ENCODE data around the gene CFAP57.

CFAP57 gene

DNA sequence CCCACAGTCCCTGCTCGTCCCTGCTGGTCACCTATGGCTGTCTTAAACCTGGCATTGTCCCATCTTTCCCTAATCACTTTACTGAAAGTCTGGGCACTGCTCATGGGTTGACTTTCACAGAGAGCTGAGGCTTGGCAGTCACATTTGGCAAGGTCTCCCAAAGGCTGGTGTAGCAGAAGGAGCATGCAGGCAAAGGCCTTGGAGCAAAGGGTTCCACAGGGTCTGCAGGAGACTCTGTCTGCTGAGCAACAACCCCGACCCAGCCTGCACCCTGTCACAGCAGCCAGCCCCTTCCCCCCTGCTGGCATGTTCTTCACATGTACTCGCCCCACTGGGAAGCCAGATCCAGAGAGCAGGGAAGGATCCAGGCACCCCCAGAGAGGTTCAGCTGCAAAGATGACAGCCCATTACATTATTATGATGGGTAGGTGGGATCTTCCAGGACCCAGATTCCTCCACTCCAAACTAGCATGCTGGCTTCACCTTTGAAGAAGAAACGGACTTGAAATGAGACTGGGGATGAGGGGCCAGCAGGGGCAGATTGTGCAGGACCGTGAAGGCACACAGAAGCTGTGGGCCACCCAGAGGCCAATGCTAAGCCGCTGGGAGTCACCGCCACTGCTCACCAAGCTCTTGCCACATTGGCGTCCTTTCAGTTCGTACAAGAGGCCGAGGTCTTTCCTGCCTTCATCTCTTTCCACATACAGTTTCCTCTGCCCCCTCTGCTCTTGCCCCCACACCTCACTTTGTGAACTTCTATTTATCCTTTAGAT, 83.5 kb downstream of the CFAP57 start:
- DNase-seq (ENCODE audit: low read depth) = no peak

DNA sequence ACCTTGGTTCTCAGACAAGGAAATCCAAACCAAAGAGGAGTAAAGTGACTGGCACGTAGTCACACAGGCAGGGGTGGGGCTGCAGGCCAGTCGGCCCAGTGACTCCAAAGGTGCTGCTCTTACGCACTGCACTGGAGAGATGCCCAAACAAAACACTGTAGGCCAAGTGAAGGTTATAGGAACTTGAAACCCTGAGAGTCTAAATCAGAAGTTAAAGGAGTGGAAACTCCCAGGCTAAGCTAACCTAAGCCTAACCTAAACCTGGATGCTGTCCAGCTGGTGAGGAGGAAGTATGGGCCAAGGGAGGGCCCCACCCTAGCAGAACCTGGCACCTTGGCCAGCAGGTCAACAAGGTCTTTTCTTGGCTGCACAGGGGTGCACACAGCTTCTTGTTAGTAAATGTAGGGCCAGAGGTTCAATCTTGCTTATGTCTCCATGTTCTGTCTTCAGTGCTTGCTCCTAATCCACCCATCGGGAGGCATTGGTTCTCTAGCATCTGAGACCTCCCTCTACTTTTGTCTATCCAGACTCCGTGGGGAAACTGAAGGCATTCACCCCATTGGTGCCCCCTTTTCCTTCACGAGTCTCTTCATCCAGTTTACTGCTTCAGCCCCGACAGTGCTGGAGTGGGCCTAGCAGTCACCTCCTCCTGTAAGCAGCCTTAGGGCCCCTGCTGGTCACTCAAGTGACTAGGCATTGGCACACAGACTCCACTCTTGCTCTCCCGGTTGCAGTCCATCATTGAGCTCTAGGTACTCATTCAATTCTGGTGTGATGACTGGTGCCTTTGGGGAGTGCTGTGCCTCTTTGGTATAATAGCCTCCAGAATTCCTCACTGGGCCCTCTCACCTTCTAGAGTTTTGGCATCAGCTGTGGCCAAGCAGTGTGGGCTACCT, 84.8 kb downstream of the CFAP57 start:
- no peak for DNase-seq (ENCODE audit: low read depth)

DNA sequence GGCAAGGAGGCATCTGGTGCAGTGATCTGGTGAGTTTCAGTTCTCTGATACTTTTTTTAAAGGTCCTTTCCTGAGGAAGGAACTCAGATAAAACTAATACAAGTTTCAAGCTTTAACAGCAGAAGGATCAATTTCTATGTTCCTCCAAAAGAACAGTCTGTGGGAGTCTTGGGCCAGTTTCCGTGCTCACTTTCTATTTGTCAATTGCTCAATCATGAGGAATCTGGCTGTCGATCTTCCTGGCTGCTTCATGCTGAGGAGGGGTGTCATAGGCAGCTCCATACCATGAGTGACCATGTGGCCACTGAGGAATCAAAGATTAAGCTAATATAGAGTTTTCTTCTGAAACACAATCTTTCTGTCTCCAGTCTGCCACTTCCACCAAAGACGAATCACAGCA, 86.2 kb downstream of the CFAP57 start:
- DNase-seq (ENCODE audit: low read depth) = no peak

DNA sequence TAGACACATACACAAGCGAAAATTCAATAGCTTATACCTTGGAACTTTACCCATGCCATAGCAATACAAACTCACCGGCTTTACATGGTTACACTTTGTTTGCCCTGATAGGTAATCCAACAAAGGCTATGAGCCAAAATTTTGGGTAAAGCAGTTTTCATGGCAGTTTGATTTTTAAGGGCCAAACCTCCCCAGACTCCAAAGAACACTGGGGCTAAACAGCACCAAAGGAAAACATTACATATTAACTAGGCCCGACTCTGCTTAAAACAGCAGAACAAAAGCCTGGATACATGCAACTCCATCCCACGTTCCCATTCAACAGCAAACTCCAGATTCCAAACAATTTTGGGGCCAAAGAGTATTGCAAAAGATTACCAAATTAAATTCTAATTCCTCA, 93.3 kb downstream of the CFAP57 start:
- no peak for DNase-seq (ENCODE audit: low read depth)

DNA sequence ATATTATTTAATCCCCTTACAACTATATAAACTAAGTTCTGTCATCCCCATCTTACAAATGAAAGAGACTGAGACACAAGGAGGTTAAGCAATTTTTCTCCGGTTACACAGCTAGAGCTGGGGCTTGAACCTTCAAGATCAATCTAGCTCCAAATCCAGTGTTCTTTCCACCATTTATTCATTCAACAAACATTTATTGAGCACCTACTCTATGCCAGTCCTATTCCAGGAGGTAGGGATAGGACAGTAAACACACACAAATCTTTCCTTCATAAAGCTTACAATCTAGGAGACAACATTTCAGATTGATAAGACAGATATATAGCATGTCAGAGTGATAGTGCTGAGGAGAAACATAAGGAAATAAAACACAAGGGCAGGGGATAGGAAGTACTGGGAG, 94.8 kb downstream of the CFAP57 start:
- DNase-seq (ENCODE audit: low read depth) = no peak

DNA sequence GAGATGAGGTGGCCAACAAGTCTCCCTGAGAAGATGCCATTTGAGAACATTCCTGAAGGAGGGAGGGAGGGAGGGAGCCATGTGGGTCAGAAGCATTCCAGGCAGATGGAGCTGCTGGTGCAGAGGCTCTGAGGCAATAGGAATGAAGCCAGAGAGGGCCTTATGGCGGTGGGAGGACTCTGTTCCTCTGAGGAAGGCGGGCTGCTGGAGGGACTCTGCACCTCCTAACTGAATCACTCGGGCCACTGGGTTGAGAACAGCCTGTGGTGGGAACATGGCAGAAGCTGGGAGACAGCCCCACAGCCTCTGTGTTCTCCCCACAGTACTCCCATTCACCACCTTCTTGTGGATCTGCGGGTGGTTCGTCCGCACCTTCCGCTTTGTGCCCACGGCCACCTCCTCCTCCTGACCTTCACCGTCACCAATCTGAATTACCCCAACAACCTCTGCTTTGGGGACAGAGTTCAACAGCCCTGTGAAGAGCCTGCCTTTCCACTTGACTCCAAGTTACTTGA, 95.2 kb downstream of the CFAP57 start:
- DNase-seq (ENCODE audit: low read depth) = no peak

DNA sequence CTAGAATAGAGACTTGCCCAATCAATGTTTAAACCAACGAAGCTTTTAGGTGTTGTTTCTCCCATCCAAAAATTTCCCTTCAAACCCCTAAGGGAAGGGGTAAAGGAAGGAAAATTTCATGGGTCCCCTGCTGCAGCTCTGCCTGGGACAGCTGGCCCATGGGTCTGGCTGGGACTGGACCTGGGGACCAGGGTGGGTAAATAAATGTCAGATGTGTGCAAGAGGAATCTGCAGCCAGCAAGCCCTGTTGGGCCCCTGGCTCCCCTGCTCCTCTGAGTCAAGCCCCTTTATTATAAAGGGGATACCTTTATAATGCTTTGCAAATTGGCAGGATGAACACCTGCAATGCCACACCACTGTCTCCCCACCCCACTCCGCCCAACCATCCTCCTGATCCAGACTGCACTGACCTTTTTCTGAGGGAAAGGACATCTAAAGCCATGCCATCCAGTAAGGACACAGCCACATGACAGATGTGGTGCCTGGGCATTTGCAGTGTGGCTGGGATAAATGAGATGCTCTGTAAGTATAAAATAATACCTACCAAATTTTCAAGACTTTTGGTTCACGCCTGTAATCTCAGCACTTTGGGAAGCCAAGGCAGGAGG, 95.8 kb downstream of the CFAP57 start:
- DNase-seq (ENCODE audit: low read depth) = no peak

DNA sequence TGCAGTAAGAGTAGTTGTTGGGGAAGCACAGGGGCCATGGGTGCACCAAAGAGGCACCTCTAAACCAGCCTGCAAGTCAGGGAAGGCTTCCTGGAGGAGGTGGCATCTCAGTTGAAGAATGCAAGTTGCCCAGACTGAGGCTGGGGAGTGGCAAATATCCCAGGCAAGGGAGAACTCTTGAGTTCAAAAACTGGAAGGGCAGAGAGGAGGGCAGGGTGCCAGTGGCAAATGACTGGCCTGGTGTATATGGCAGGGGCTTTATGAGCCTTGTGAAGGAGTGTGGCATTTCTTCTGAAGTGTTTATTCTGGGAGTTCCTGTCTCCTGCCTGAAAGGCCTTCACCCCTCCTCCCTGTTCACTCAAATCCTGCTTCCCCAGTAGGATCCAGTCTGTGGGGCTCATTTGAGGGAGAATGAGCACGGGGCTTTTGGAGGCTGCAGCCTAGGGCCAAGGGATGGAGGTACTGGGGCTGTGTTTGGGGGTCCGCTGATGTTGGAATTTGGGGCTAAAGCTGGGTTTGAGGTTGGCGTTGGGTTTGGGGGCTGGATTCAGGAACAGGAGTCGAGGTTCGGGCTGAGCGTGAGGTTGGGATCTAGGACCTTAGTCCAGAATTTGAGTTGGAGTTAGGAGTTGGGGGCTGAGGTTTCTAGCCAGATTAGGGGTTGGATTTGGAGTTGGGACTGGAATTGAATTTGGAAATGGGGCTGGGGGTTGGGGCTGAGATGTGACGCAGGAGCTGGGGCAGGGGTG, 97.7 kb downstream of the CFAP57 start, which contains the start of gene TMEM125:
Gene TMEM125, plus strand, starts transcription at position 357 of the 749 bp plus-strand sequence. CDS start 2,740 bp downstream, outside the sequence.
- DNase-seq (ENCODE audit: low read depth) = no peak

DNA sequence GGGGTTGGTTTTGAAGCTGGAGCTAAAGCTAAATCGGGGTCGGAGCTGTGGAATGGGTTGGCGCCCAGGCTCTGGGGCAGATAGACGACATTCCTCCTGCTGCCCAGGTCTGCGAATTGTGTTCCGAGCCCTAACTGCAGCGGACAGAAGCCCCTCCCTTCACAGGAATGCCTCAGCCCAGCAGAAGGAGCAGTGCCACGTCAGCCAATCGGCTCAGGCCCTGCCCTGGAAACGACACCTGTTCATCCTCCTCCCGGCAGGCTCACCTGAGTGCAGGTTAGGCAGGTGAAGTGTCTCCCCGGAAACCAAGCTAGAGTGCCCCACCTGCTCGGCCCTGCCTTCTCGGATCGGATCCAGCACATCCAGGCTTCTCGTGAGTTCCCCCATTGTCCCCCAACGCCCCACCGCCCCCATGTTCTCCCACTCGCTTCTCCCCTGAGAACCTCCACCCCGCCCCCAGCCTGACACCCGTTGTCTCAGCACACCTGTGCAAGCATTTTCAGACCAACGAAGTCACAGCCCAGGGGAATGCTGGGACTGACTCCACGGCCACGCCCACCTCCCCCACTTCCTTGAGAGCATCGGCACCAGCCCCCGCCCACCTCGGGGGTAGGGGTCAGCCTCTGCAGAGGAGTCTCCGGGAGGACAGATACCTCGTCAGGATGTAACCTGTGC, 98.4 kb downstream of the CFAP57 start:
- DNase-seq (ENCODE audit: low read depth) = no peak

DNA sequence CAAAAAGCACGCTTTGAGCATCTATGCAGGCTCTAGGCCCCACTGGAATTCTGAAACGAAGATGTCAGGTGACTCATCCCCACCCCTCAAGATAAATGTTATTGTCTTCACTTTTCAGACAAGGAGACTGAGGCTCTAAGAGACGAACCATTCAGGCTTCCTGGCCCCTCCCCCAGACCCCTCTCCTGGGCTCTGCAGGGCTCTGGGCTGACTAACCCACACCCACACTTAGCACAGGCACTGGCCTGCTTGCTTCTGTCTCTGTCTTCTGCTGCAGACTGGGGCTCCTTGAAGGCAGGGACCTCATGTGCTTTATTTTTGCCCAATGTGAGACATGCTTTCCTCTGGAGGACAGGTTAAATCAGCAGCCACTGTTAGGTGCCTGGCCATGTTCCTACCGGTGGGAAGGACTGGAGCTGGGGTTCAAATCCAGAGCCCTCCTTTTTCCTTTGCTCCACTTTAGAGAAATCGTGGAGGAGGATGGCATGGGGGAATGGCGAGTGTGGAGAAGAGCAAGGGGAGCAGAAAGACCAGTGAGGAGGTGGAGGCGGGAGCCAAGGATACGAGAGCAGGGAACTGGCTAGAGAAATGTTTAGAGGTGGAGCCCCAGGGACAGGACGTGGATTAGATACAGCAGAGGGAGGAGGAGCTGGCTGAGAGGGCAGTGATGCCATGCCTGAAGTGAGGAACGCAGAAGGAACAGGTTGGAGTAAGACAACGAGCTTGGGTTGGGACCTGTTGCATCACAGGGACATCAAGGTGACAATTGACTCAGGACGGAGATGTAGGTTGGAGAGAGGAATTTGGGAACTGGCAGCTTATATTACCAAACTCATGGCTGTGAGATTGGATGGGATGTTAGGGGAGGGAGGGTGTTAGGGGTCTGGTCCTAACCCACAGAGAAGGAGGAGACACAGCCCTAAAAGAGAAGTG, 99.3 kb downstream of the CFAP57 start:
- DNase-seq (ENCODE audit: low read depth) = no peak

DNA sequence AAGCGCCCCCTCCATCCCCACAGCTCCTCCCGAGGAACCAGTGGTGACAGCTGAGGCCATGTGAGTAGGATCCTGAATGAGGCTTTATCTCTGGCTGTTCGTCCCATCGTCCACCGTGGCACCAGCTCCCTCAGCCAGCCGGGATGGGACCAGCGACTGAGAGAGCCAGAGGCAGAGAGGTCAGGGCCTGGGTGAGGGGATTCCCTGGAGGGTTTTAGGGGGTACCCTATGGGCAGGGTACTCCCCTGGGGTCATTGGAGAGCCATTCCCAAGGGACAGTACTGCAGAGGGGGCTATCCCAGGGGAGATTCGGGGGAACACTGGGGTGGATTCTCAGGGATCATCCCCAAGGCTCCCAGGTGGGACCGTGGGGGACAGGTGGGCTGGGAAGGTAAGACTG, 100.0 kb downstream of the CFAP57 start:
- no peak for DNase-seq (ENCODE audit: low read depth)

DNA sequence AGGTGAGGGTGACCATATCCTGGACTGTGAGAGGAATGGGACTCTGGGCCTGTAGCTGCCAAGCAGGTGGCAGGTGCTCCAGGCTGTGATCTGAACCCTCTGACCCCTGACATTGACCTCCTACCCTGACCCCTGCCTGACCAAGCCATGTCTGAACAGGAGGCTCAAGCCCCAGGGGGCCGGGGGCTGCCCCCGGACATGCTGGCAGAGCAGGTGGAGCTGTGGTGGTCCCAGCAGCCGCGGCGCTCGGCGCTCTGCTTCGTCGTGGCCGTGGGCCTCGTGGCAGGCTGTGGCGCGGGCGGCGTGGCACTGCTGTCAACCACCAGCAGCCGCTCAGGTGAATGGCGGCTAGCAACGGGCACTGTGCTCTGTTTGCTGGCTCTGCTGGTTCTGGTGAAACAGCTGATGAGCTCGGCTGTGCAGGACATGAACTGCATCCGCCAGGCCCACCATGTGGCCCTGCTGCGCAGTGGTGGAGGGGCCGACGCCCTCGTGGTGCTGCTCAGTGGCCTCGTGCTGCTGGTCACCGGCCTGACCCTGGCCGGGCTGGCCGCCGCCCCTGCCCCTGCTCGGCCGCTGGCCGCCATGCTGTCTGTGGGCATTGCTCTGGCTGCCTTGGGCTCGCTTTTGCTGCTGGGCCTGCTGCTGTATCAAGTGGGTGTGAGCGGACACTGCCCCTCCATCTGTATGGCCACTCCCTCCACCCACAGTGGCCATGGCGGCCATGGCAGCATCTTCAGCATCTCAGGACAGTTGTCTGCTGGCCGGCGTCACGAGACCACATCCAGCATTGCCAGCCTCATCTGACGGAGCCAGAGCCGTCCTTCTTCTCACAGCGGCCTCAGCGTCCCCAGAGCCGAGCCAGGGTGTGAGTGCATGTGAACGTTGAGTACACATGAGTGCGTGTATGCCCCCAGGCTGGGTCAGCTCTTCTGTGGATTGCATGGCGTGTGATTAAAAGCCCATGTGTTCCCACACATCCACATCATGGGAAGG, 100.7 kb downstream of the CFAP57 start:
- DNase-seq (ENCODE audit: low read depth) = no peak

DNA sequence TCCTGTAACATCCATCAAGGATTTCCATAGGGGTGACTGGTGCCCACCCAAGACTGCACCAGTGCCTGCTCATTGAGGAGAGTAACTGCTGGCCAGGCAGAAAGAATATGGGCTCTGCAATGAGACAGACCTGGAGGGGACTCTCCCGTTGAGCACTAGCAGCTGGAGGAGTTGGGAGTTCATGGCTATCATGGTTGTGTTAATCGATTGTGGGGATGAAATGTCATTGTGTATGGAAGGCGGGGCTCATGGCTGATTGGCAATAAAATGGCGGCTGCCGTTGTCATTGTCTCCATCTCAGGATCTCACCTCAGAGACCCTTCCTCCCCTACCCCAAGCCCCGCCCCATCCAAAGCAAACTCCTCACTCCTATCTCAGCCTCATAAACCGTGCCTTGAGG, 101.6 kb downstream of the CFAP57 start:
- DNase-seq (ENCODE audit: low read depth) = no peak

DNA sequence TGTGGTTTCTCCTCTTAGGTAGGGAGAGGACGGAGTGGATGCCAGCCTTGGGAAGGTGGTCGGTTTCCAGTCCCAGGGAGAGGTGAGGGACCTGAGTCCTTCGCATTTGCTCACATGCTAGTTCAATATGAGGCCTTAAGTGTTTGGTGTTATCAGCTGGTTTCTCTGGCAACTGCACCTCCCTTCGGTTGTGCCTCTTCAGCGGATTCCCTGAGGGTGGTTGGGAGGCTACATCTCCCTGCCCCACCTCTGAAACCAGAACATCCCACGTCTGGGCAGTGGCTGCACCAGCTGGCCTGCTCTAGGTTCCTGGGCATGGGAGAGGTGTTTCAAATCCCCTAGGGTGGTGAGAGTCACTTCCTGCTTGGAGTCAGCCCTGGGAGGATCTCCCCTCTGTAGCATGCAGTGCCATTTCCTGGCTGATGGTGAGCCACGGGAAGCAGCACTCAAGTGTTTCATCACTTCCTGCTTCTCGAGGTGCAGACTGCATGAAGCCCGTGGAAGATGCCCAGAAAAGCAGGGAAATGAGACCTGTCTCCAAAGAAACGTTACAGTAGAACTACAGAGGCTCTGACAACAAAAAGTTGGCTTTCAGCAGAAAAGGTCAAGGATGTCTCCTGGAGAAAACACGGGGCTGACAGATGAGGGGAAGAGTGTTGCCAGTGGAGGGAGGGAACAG, 102.1 kb downstream of the CFAP57 start:
- no peak for DNase-seq (ENCODE audit: low read depth)

DNA sequence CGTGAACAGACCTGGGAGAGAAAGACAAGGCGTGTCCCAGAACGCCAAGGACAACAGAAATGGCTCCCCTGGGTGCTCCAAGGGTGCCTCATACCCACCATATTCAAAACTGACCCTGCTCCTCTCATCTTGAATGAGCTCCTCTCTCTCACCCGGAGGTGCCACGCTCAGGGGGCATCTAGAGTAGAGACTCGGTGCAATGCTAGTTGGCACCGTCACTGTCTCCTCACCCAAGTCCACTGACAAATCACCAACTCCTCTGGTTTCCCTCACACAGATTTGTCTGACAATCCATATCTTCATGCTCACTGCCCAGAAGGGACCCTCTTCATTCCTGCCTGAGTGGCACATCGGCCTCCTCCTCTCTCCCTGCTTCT, 102.7 kb downstream of the CFAP57 start:
- DNase-seq (ENCODE audit: low read depth) = no peak

DNA sequence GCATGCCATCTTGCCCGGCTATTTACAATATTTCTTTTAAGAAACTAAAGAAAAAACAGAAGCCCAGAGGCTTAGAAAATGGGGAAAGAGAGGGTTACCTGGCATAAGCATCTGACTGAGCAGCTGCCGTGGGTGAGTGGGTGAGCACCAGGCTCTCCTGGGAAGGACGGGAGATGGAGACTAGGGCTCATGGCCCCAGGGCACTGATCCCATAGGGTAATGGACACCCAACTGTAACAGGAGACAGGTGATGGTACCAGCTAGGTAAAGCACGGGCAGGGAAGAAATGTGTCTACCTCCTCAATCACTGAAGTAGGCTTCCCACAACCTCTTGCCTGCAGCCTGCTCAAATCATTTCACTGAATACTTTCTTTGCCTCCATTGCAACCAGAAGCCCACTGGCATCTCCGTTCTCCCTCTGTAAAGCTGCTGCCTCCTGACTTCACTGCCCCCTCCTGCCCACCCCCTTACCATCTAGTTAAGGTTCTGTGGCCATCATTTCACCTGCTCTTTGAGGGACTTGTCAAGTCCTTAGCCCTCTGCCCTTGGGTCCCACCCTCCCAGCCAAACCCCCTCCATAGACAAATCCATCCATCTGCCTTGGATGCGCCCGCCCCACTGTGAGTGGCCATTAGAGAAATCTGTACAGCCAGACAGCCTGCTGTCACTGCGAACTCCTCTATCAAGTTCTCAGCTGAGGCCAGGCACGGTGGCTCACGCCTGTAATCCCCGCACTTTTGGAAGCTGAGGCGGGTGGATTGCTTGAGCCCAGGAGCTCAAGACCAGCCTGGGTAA, 103.9 kb downstream of the CFAP57 start:
- no peak for DNase-seq (ENCODE audit: low read depth)

DNA sequence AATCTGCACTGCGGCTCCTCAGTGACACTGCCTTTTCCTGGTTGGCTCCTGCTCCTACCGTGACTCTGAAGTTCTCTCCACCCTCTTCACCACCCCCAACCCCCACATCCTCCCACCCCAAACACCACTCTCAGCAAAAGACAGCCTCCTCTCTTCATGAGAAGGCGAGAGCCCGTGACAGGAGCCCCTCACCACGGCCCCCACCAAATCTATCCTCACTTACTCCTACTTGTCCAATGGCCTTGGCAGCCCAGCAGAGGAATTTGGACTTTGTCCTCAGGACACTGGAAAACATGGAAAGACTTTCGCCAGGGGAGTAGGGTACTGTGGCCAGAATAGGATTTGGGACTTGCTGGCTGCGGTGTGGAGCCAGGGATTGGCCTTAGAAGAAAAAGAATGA, 104.5 kb downstream of the CFAP57 start:
- no peak for DNase-seq (ENCODE audit: low read depth)

Measured in stimulated activated CD4-positive, alpha-beta T cell treated with anti-CD3 and anti-CD28 coated beads, Interleukin-2, amount 100 ng/mL, for 4 hours (primary cell).